ENCODE results near the gene MAPK8IP1.
"Not testable (repeated sequence)": the region's sequence is repeated elsewhere in the genome, so short reads cannot be mapped to it uniquely, and the experiment has no call there.

MAPK8IP1 gene

DNA sequence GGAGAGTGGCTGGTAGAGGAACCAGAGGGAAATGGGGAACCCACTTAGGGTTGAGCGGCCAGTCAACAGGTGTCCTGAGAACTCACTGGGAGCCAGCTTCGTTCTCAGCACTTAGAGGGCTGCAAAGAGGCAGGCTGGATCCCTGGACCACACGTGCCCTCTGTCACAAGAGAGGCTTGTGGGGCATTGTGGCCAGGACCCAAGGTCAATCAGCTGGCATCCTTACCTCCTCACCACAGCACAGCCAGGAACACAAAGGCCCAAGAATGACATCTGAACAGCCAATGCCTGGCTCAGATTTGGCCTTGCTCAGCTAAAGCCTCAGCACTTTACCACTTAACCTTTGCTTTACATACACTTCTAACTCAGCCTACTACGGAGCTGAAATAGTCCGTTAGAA lies 7.4 kb downstream of the MAPK8IP1 start:
- no peak for DNase-seq

DNA sequence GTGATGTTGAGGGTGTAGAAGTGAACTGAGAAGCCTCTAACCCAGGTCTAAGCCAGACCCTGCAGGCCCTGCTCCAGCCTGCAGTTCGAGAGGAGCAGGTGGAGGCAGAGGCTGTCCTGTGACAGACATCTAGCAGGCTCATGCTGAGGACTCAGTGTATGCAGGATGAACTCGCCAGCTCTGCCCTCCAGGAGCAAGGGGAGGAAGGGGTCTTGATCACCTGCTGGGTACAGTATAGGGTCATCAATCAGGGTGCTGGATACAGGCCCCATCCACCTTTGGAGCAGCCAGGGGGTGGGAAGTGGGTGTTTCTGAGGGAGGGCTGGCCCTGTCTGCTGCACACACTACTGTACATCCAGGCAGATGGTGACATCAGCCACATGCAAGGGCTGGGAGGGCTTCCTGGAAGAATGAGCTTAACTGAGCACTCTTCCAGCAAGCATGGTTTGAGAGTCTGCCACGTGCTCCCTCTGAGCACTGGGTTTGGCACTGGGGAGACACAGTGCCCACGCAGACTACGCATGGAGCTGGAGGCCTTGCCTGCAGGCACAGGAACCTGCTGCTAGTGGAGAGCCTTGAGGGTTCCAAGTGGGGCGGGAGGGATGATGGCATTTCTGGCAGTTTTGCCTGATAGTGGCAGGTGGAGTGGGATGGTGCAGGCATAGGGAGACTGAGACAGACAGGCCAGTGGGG lies 9.2 kb downstream of the MAPK8IP1 start:
- DNase-seq, result no peak

DNA sequence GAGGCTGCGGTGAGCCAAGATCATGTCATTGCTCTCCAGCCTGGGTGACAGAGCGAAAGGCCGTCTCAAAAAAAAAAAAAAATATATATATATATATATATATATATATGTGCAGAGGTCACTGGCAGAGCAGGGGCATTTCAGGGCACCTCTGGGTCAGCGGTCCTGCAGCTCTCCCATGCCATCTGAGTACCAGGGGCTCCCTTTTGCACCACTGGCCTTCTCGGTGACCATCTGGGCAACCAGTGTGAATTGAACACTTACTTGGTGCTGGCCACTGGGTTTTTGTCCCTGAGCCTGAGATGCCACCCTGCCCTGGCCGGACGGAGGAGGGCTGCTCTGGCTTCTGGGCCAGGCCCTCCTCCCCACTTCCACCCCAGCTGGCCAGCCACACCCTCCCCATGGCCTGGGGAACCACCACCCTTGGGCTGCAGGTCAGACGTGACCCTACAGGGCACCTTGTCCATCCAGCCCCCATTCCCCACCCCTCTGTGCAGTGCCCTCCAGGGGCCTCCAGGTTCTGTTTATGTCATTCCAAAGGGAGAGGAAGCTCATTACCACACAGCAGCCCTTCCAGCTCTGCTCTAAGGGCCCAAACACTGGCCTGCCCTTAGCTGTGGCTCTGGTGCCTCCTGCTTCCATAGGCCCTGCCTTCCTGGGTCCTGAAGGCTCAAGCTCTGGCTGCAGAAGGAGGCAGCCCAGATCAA lies 10.3 kb downstream of the MAPK8IP1 start:
- no peak for DNase-seq

DNA sequence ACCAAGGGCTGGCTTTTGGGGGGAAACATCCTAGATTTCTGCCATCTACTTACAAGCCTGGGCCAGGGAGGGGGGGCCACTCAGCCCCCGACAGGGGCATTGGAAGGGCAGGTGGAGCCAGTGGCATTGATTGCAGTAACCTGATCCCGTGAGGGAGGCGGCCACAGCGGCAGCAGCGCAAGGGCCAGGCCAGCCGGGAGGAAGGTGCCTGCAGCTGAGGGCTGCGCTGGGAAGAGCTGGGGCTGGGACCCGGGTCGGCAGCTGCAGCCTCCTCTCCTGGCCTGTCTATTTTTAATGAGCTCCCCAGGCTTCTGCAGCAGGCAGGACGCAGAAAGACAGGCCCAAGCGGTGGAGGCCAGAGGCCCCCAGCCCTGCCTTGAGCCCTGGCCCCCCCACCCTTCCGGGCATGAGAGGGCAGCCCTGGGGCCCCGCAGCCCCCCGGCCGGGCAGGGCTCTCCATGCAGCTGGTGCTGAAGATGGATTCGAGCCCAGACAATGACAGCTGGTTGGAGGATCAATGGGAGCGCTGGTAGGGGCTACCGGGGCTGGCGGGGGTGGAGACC lies 11.1 kb downstream of the MAPK8IP1 start:
- no peak for DNase-seq

DNA sequence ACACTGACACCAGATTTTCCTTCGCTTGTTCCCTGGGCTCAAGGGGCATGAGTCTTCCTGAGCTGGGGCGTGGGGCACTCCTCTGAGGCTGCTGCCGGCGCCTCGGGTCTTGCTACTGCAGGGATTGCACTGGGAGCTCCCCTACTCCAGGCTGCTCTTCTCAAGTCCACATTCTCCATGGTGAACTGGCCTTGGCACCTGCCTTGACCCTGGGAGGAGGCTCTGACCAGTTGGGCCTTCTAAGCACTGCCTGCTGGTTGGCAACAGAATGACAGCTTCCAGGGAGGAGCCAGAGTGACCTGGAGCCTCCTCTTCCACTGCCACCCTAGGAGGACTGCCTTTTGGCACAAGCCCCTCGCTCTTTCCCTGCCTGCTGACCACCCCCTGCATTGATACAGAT lies 12.1 kb downstream of the MAPK8IP1 start:
- no peak for DNase-seq

DNA sequence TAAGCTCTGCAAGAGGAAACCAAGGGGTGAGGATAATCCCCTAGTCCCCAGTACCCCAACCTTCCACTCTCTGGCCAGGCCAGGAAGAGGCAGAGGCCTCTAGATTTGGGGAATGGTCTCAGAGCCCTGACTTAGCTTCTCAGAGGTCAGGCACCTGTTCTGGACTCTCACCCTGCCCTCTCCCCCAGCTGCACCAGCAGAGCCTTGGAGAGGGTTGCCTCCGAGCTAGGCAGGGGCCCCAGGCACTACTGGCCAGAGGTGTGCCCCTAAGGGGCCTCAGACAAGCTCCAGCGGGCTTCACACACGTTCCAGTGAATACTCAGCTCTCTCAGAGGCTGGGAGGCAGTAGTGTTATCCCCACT lies 13.6 kb downstream of the MAPK8IP1 start:
- no peak for DNase-seq

DNA sequence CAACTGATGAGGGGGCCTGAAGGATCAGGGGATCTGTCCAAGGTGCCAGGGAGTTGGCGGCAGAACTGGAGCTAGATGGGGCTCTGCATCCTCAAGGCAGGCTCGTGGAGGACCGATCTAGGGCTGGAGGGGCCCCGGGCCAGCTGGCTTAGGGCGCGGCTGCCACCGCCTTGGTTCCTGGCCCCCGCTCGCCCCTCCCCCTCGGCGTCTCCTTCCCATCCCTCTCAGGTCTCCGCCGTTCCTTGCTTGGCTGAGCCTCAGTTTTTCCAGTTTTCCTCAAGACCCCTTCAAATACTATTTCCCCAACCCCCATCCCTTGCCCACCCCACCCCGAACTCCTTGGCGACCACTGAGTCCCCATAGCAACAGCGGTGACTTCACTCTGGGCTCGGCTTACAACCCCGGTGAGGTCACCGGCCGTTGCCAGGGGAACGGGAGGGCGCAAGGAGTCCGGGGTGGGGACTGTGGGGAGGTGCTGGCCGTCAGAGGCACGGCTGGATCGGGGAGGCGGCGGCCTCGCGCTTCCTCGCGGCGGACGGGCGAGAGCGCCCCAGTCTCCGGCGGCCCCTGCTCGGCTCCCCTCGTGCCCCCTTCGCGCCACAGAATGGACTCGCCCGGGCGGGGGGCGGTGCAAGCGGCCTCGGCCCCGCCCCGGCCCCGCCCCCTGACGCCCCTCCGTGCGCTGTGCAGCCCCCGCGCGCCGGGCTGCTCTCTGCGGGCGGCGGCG lies 14.2 kb downstream of the MAPK8IP1 start:
- DNase-seq, result peak; percentile 43 to 52

DNA sequence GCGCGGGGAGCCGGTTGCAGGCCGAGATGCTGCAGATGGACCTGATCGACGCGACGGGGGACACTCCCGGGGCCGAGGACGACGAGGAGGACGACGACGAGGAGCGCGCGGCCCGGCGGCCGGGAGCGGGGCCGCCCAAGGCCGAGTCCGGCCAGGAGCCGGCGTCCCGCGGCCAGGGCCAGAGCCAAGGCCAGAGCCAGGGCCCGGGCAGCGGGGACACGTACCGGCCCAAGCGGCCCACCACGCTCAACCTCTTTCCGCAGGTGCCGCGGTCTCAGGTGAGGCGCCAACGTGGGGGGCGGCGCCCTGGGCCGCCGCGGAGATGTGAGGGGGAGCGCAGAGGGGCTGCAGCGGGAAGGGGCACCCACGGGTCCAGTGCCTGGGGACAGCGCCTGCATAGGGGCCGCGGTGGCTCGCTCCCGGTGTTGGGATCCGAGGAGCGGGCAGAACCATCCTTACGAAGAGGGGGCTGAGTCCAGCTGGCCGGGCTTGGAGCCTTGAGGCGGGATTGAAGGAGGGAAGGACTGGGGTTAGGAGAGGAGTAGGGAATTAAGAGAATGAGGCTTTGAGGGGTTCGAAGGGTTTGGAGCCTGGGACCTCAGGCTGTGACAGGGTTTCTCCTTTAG lies 14.8 kb downstream of the MAPK8IP1 start:
- DNase-seq, result not testable (repeated sequence)

DNA sequence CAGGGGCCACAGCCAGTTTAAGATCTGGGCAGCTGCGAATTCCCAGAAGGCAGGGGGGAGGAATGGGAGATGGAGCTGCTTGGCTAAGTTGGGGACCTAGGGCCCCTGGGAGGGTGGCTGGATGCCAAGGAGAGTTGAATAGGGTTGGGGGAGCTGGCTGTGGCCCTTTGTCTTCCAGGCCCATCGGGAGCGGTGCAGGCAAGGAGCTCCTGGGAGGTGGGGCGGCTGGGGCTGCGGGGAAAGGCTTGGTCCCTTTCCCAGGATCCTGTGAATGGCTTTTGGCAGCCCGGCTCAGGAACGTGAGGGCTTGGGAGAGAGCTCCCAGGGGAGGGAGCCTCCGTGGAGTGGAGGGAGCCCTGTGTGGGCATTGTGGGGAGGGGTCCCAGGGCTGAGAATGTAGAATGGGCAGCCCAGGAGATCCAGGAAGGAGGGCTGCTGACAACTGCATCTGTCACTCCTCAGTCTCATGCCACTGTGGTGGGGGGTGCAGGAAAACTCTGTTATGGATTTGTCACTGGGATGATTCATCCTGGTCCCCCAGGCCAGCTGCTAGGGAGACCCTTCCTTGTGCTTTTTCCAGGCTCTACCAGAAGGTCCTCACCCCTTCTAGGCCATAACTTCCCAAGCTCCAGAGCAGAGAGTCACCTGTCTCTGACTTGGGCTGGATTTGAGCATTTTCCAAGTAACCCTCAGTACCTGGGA lies 15.6 kb downstream of the MAPK8IP1 start:
- DNase-seq, result no peak

DNA sequence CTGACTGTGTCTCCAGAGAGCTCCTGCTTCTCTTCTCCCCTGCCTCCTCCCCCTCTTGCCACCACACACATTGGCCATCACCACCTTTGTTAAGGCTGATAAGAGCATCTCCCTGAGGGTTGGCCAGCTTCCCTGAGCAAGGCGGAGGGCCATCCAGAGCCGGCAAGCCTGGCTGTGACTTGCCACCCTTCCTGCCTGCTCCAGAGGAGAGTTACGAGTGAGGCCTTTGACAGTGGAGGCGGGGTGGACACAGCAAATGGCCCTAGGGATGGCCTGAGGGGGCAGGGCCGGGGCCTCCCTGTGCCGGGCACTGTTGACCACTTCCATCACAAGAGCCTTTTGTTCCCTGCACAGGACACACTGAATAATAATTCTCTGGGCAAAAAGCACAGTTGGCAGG lies 16.2 kb downstream of the MAPK8IP1 start:
- DNase-seq, result no peak

DNA sequence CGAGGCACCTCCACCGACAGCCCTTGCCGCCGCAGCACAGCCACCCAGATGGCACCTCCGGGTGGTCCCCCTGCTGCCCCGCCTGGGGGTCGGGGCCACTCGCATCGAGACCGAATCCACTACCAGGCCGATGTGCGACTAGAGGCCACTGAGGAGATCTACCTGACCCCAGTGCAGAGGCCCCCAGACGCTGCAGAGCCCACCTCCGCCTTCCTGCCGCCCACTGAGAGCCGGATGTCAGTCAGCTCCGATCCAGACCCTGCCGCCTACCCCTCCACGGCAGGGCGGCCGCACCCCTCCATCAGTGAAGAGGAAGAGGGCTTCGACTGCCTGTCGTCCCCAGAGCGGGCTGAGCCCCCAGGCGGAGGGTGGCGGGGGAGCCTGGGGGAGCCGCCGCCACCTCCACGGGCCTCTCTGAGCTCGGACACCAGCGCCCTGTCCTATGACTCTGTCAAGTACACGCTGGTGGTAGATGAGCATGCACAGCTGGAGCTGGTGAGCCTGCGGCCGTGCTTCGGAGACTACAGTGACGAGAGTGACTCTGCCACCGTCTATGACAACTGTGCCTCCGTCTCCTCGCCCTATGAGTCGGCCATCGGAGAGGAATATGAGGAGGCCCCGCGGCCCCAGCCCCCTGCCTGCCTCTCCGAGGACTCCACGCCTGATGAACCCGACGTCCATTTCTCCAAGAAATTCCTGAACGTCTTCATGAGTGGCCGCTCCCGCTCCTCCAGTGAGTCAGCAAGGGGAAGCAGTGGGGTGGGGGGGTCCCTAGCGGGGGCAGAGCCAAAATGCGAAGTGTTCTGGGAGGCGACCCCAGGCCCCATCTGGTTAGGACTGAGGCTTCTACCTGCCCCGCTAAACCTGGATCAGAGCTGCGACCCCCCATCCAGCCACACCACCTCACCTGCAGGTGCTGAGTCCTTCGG lies 17.3 kb downstream of the MAPK8IP1 start:
- no peak for DNase-seq

DNA sequence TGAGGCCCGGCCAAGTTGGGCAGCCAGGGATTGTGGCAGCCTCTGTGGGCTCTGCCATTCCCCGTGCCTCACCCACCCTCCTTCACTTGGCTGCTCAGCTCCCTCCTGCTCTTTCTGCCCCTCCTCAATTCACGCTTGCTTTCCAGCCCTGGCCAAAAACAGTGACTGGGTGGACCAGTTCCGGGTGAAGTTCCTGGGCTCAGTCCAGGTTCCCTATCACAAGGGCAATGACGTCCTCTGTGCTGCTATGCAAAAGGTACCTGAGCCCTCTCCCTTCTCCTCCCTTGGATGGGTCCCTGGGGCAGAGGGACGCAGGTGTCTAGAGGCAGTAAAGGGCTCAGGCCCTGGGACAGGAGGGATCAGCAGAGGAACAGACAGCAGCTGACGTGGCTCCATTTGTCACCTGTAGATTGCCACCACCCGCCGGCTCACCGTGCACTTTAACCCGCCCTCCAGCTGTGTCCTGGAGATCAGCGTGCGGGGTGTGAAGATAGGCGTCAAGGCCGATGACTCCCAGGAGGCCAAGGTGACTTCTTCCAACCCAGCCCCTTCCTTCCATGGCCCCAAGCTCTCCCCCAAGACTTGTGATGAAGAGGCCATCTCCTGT lies 19.0 kb downstream of the MAPK8IP1 start:
- no peak for DNase-seq

DNA sequence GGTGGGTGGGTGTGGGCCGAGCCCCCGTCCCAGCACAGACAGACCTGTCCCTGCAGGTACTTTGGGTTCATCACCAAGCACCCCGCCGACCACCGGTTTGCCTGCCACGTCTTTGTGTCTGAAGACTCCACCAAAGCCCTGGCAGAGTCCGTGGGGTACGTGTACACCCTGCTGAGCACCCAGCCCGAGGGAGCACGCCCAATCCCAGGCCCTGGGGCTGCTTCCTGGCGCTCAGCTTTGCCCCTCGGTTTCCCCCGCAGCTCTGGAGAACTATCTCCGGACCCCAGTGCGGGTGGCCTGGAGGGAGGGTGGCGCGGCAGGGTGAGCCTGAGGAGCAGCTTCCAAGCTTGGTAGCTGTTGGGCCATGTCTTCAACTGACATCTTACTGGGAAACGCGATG lies 19.6 kb downstream of the MAPK8IP1 start:
- DNase-seq, result no peak

DNA sequence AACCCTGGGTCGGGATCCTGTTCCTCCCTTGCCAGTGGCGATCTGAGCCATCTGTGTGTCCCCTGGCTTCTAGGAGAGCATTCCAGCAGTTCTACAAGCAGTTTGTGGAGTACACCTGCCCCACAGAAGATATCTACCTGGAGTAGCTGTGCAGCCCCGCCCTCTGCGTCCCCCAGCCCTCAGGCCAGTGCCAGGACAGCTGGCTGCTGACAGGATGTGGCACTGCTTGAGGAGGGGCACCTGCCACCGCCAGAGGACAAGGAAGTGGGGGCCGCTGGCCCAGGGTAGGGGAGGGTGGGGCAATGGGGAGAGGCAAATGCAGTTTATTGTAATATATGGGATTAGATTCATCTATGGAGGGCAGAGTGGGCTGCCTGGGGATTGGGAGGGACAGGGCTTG lies 20.1 kb downstream of the MAPK8IP1 start:
- not testable (repeated sequence) for DNase-seq

DNA sequence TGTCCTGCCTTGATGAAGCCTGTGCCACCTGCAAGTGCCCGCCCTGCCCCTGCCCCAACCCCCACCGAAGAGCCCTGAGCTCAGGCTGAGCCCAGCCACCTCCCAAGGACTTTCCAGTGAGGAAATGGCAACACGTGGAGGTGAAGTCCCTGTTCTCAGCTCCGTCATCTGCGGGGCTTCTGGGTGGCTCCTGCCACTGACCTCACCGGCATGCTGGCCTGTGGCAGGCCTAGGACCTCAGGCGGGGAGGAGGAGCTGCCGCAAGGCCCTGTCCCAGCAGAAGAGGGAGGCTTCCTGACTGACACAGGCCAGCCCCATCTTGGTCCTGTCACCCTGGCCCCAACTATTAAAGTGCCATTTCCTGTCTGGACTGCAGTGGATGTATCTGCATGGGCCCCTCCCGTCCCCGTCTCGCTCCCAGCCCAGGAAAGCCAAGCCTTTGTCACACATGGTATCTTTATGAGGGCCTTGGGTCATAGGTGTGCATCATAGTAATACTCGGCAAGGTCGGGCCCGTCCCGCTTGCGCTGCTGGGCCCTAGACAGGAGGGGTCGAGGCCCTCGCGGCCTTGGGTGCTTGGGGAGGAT lies 20.7 kb downstream of the MAPK8IP1 start:
- DNase-seq, result no peak

DNA sequence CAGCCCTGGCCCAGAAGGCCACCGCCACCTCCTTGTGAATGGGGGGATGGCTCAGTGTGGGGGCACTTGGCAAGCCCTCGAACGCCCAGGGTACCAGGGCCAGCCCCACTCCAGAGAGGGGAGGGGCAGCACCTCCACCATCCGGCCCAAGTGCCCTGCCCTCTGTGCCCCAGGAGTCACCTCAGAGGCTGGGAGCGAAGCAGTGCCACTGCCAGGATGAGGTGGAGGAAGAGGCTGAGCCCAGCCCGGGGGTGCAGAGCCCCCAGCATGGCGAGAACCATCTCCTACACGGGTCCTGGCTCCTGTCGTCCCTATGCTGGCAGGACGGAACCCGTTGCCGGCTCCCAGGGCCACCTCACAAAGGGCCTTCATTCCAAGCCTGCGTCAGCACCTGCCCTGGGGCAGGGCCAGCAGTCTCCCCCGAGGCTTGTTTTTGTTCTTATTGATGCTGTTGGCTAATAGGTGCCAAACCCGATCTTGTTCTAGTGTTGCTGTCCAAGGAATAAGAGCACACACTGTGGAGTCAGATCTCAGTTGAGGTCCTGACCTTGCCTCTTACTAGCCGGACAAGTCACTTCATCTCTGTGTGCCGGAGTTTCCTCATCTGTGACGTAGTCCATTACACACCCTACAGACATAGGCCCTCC lies 21.6 kb downstream of the MAPK8IP1 start, which contains the start of gene FREY1:
Gene FREY1, minus strand, starts transcription at position 307 of the 647 bp plus-strand sequence. Its CDS starts 26 bp downstream, at position 281.
- DNase-seq, result no peak

DNA sequence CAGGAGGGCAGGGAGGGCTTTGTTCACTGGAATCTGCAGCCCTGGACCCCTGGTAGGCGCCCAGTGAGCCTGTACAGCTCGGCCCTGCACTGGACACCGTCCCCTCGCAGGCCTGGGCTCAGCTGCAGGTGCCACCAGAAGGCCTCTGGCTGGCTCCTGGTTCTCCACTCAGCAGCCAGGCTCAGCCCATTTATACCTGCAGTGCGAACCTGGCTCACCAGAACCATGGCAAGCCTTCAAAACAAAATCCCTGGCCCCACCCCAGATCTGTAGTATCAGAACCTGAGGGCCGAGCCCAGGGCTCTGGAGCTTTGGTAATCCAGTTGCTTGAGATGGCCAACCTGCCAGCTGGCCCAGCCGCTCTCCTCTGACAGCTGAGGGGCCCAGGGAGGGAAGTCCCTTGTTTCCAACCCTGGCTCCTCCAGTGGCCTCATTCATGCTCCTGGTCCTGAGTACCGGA lies 22.5 kb downstream of the MAPK8IP1 start:
- no peak for DNase-seq

DNA sequence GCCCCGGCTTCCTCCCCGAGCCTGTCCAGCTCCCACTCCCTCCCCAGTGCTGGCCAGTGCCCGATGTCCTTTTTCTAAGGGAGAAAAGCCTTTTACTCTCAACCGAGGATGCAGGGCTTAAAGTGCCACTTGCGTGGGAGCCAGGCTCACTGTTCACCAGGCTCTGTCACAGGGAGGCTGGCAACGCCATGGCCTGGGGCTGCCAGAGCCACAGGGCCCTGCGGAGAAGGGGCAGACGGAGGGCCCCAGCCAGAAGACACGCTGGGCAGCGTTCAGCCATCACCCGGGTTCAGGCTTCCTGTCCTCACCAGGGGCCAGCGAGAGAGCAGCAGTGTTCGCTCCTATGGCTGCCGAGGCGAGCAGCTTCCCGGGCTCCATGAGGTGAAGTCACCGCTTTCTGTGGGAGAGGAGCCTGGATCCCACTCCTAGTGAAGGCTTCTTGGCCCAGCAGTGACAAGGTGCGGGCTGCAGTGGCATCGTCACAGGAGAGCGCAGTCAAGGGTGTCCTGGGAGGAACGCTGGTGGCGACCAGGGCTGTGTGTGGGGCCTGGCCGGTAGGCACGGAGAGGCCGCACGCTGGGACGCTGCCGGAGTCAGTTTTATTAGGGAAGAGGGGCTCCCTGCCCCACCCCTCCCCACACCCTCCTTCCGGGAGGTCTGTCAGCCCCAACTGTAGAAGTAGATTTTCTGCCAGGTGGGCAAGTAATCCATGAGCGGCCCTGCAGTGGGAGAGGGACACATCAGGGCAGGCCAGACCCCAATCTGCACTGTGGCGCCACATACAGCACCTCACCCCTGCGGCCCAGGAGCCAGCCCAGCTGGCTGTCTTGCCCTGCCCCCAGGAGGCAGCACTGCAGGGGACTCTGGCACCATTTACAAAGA lies 24.4 kb downstream of the MAPK8IP1 start:
- DNase-seq, result no peak

DNA sequence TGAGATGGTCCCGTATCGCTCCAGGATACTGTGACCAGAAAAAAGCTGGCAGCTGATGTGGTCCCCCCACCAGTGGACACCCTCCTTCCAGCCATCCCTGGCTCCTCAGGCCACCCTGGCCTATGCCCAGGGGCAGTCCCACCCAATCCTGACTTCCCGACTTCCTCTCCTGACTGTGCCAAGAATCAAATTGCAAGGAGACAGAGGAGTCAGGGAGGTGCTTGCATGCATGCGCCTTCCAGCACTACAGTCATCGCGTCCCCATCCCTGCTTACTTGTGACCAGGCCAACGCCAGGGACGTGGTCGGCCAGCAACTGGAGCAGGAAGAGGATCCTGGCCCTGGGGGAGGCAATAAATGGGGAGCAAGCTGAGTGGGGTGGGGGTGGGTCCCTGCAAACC lies 25.2 kb downstream of the MAPK8IP1 start:
- no peak for DNase-seq
